ENCODE data around the gene LOC128125822.
"Not testable (repeated sequence)": the region's sequence is repeated elsewhere in the genome, so short reads cannot be mapped to it uniquely, and the experiment has no call there.

Gene LOC128125822

DNA sequence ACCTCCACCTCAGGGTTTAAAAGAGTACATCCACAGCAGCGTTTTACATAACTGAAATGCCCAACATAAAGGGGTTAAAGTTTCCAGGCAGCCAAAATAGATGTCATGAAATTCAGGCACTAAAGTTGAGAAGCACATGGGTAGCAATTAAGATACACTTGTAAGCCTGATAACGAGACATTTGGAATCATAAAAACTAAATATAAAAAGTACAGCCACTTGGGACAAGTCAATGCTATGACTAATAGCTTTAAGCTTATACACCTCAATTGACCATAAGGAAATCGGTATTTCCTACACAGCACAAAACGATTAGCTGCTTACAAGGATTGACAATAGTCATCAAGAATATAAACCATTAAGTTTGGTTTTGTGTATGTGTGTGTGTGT, 11.8 kb downstream of the LOC128125822 start:
- no peak for DNase-seq

DNA sequence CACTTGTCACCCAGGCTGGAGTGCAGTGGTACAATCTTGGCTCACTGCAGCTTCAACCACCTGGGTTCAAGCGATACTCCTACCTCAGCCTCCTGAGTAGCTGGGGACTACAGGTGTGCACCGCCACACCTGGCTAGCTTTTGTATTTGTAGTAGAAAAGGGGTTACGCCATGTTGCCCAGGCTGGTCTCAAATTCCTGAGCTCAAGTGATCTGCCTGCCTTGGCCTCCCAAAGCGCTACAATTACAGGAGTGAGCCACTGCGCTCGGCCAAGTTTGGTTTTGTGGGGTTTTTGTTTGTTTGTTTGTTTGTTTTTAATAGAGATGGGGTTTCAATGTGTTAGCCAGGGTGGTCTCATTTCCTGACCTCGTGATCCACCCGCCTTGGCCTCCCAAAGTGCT, 12.3 kb downstream of the LOC128125822 start:
- no peak for DNase-seq

DNA sequence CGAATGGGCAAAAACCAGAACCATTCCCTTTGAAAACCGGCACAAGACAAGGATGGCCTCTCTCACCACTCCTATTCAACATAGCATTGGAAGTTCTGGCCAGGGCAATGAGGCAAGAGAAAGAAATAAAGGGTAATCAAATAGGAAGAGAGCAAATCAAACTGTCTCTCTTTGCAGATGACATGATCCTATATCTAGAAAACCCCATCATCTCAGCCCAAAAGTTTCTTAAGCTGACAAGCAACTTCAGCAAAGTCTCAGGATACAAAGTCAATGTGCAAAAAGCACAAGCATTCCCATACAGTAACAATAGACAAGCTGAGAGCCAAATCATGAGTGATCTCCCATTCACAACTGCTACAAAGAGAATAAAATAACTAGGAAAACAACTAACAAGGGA, 13.4 kb downstream of the LOC128125822 start:
- not testable (repeated sequence) for DNase-seq

DNA sequence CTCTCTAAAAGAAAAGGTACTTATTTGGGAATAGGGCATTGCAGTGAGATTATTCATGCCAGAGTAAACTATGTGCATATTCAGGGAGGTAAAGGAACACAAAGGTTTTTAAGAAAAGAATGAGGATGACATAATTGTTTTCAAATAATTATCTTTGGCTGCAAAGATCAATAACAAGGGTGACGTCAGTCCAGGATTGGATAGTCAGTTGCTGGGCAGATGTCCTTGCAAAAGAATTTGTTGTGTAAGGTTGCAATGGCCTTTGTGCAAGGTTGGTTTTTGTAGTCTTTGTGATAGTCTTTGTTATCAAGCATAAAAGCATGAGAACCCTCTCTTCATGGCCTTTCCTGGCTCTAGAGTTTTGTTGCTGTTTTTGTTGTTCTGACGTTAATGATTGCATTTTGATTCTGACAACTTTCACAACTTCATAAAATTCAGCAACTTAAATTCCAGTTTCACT, 17.7 kb downstream of the LOC128125822 start:
- no peak for DNase-seq

DNA sequence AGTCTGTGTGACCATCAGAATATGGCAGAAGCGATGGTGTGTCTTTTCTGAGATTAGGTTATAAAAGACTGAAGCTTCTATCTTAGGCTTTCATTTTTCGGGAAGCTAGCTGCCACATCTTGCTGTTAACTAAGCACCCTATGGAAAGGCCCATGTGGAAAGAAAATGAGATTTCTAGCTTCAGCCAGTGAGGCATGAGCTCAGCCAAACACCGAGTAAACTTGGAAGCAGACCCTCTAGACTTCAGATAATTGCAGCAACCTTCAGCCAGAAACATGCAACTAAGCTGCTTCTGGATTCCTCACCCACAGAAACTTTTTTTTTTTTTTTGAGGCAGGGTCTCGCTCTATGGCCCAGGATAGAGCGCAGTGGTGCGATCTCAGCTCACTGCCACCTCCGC, 20.6 kb downstream of the LOC128125822 start:
- no peak for DNase-seq

DNA sequence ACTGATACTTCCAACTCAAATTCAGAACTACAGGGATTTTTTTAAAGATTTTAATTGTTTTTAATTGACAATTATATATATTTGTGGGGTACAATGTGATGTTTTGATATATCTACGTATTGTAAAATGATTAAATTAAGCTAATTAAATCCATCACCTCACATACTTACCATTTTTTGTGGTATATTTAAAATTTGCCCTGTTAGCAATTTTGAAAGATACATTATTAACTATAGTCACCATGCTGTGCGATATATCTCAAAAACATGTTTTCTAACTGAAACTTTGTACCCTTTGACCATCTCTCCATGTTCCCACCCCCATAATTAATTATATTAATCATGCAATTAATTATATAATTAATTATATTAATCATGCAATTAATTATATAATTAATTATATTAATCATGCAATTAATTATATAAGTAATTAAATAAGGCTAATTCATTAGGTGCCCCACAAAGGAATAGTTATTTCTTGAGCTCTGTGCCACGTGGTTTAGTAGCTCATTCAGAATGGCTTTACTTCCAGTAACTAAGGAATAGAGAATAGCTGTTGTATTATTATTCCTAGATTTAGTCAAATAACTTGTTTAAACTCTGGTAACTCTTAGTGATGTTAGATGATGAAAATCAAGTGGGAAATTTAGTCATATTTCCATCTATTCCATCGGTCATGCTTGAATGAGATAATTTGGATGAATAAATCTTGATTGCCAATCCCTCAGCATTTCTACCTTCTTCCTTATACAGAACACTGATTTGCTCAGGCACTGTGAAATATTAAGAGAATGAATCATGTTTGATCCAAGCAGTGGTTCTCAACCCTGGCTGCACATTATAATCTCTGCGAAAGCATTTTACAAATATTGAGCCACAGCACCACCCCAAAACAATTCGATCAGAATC, 25.1 kb downstream of the LOC128125822 start:
- DNase-seq = no peak

DNA sequence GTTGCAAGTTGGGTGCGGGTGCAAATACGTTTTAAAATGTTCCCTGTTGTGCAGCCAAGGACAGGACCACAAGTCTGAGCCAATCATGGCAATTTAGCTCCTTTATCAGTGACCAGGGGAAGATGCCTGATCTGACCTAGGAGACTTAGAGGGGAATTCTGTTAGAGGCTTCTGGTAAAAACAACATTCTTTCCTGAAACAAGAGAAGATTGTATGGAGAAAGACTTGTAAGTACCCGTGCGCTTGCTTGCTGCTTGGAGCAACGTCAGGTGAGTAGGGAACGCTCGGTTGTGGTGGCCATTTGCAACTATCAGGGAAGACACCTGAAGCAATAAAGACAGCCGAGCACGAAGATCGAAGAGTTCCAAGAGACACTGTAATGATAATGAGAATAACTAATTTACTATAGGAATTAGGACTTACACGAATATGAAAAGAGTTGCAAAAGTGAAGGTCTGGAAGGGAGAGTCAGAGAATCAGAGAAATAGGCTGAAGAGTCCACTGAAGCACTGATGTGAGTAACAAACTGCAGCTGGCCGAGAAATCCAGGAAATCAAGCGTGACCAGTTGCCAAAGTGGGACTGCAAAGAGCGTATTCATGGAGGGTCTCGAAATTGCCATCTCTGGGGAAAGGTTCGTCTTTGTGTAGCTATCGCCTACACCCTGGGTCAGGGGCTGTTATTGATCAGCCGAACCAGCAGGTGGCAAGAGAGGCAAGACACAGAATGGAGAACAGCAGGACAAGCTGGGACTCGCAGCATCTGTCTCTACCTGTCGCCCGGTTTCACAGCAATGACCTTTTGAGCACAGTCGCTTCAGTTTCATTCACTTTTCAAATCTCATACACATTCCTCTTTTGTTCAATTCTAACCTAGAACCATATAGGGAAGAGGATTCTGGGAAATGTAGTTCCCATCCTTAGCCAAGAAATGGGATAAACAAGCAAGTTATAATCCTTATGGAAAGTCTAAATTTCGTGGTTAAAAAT, 26.1 kb downstream of the LOC128125822 start:
- peak; percentile 74 for DNase-seq

DNA sequence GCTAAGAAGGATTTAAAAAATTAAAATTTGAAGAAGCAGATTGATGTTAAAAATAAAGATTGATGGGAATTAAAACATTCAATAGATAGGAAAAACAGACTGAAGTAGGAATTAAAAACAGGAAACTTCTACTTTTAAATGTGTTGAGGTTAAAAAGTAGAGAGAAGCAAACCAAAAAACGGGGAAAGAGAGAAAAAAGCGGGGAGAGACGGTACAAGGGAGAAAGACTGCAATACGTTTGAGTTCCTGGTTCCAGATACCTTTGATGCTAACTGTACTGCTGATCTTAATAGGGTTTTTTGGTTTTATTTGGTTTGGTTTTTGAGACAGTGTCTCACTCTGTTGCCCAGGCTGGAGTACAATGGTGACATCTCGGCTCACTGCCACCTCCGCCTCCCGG, 27.0 kb downstream of the LOC128125822 start:
- DNase-seq = no peak

DNA sequence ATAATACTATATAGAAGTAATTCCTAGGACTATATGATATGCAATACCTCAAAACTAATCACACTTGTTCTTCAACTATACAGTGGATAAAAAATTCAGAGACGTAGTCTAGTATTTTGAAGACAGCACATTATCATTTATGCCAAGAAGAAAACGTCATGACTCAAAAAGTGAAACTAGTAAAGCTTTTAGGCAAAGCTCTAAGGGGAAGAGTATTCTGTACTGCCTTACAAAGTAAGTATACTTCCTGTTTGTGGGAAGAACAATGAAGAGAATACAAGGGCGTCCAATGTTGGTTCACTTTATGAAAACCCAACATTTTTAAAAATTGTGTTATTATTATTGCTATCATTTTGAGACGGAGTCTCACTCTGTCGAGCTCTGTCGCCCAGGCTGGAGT, 27.9 kb downstream of the LOC128125822 start:
- DNase-seq = no peak

DNA sequence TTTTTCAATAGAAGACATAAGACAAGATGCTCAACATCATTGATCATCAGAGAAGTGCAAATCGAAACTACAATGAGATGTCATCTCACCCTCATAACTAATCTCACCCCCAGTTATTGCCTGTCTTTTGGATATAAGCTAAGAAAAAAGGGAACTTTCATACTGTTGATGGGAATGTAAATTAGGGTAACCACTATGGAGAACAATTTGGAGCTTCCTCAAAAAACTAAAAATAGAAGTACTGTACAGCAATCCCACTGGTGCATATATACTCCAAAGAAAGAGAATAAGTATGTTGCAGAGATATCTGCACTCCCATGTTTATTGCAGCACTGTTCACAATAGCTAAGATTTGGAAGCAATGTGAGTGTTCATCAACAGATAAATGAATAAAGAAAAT, 37.0 kb downstream of the LOC128125822 start:
- no peak for DNase-seq

DNA sequence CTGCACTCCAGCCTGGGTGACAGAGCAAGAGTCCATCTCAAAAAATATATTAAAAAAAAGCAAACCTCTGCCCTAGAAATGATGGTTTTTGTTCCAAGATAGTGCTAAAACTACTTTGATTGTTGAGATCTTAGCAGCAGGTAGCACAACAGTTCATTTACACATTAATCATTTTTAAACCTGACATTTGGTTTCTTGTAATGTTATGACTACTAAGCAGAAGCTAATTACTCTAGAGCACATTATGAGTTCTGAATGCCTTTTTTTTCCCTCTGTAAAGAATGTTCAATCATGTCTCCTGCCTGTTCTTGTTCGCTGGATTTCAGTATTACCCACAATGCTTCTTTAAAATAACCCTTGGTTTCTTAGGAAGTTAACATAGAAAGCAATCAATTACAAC, 38.7 kb downstream of the LOC128125822 start:
- DNase-seq = no peak

DNA sequence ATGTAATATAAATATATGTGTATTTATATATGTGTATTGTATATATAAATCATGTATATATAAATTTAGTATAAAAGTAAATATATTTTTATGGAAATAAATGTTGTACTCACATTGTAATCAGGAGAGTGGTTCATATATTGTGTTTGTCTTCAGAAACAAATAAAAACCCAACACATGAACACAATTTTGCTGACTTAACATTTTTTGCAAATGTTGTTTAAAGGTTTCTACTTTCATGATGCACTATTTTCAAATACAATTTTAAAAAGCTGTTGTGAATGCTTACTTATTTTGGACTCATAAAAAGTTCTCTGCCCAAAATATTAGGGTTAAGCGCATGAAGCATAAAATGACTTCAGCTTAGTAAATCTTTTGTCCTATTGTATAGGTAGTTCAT, 39.3 kb downstream of the LOC128125822 start:
- no peak for DNase-seq

DNA sequence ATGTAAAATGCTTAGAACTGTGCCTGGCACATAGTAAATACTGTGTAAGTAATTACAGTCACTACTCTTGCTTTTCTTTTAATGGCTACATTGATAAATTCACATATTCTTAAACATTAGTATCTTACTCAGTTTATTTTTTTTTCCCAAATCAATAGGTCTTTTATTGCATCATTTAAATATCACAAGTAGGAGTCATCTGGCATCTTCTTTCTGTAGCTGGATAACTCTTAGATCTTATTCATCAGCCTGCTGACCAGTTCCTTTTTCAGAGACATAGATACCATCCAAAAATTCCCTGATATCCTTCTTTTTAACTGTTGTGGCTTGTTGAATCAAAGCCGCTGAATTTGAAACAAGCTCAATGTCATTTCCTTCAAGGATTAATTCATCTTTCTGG, 43.3 kb downstream of the LOC128125822 start:
- no peak for DNase-seq

Measured in activated T-cell treated with anti-CD3 and anti-CD28 coated beads, Interleukin-2, amount 50 U/mL, for 1 hour (primary cell).